Small intestine (tissue), 7 donors: ENCODE data around the gene SULT4A1. TPM values are rescaled to one million over a fixed set of nuclear protein-coding genes. Genes with fewer than 3 reads are reported as not detected.

ENCODE experiments used
- DNase-seq, 2 donors: peaks; one replicate each; pipeline versions ENCODE4 v3.0.0 to v3.0.0-alpha.2; 2013
- FAIRE-seq: peaks from 2 replicates; lab custom pipeline; 2012; peaks lifted over from hg19 to GRCh38; lab: Jason Lieb, UNC
- H3K27ac ChIP-seq, 3 donors: one replicate each; pipeline ENCODE4 v1.5.1; 2013; ENCODE audit warnings: low read length in 2 of 3, mild to moderate bottlenecking in 2 of 3, control low read depth in 1 of 3, inconsistent platforms in 1 of 3, low read depth in 1 of 3, moderate library complexity in 1 of 3
- H3K27me3 ChIP-seq, 3 donors: one replicate each; pipeline ENCODE4 v1.6.1; 2013; ENCODE audit warnings: low read length in 3 of 3, inconsistent platforms in 1 of 3; ENCODE audit not compliant: control insufficient read depth in 3 of 3, insufficient read depth in 3 of 3
- H3K36me3 ChIP-seq, 3 donors: one replicate each; pipeline ENCODE4 v1.6.1; 2013; ENCODE audit warnings: low read length in 3 of 3, inconsistent platforms in 1 of 3, low read depth in 1 of 3, mild to moderate bottlenecking in 1 of 3, moderate library complexity in 1 of 3; ENCODE audit not compliant: control insufficient read depth in 3 of 3, insufficient read depth in 2 of 3
- H3K4me1 ChIP-seq, 3 donors: one replicate each; pipeline ENCODE4 v1.6.1; 2013; ENCODE audit warnings: low read length in 2 of 3, inconsistent platforms in 1 of 3, low read depth in 1 of 3, mild to moderate bottlenecking in 1 of 3, moderate library complexity in 1 of 3; ENCODE audit not compliant: control insufficient read depth in 3 of 3, insufficient read depth in 2 of 3
- H3K4me3 ChIP-seq, 3 donors: one replicate each; pipeline ENCODE4 v1.5.1; 2013; ENCODE audit warnings: low read length in 3 of 3, control low read depth in 1 of 3, inconsistent platforms in 1 of 3, low read depth in 1 of 3, mild to moderate bottlenecking in 1 of 3, moderate library complexity in 1 of 3
- H3K9me3 ChIP-seq, 2 donors: one replicate each; pipeline ENCODE4 v1.6.1; 2013; ENCODE audit warnings: low read depth in 1 of 2, low read length in 1 of 2; ENCODE audit not compliant: control insufficient read depth in 2 of 2, insufficient read depth in 1 of 2
- WGBS, 3 donors: extraction: QIAGEN DNeasy Blood & Tissue Kit; methylation state at CpG; one replicate each; pipeline ENCODE4 v1.1.7; 2013; 5-methylcytosine and 5-hydroxymethylcytosine counted together
- polyA plus RNA-seq, 4 donors: library from polyadenylated mRNA; stranded (reverse) in 3 of 4; unstranded in 1 of 4; fragments of 200-250 nt in 3 of 4; fragments of 120-200 nt in 1 of 4; gene quantifications; one replicate each; pipeline versions ENCODE4 v1.2.1 to v1.2.3, GENCODE V29; 2013
- donor health status: healthy with polysubstance abuse.
- donor health status: control.
- donor health status: control.
- donor health status: Bipolar disorder and iron deficiency.
- donor health status: healthy.

SULT4A1 gene
- polyA plus RNA-seq, 4 donors = 0.53 to 60.4 (median 17.9) TPM

DNA sequence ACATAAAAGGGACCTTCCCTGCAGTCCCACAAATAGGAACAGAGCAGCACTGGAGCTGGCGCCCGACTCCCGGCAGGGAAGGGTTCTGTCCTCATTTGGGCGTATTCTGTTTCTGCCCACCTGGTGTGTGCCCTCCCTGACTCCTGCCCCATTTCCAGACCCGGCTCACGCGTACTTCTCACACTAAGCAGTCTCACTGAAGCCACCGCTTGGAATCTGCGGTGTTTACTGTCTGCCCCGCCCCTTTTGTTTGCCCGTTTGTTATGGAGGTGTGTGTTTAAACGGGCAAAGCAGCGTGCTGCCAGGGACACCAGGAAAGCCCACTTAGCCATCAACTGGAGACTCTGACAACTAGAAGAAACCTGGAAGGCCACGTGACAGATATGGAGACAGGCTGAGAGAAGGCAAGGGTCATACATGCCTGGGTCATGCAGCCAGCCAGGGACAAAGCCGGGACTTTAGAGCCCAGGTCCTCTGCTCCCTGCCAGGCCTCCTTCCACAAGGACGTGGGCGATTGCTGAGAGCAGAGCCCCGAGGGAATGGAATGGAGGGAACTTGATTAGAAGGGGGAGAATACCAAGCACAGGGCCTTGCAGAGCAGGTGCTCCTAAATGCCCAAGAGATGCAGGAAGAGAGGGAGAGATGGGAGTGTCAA lies 41.5 kb downstream of the SULT4A1 start:
- Histone ChIP-seq H3K4me3 (no peak overlapping the region), H3K36me3 (no peaks in the 10 kb centered on the region), H3K9me3 (no peaks in the 10 kb centered on the region), H3K27ac (no peak overlapping the region), H3K4me1 (peaks cover 0 to 14% (median 0%) of the 10 kb centered on the region in 3 donors), H3K27me3 (peaks cover 0 to 3% (median 0%) of the 10 kb centered on the region in 3 donors)
- DNase-seq (peak; percentile 33), FAIRE-seq (no peak)
- WGBS, 3 donors = 13 to 53% (median 28%) methylated on average over 18 of the region's 18 CpGs

GRCh38 chr22:43819931-43820640 lies 42.2 kb downstream of the SULT4A1 start:
- Histone ChIP-seq H3K4me3 (no peak overlapping the region), H3K4me1 (peaks cover 0 to 14% (median 0%) of the 10 kb centered on the region in 3 donors), H3K27me3 (peaks cover 0 to 3% (median 0%) of the 10 kb centered on the region in 3 donors), H3K36me3 (peaks cover 0 to 2% (median 0%) of the 10 kb centered on the region in 3 donors), H3K27ac (no peak overlapping the region), H3K9me3 (no peaks in the 10 kb centered on the region)
- no peak for DNase-seq
- 42 to 84% (median 60%) methylated on average over 13 of the region's 13 CpGs for WGBS, 3 donors
- no peak for FAIRE-seq

GRCh38 chr22:43819421-43819921 lies 42.8 kb downstream of the SULT4A1 start:
- FAIRE-seq (no peak), DNase-seq (no peak)
- Histone ChIP-seq H3K4me1 (peaks cover 0 to 14% (median 0%) of the 10 kb centered on the region in 3 donors), H3K4me3 (no peak overlapping the region), H3K27me3 (peaks cover 0 to 3% (median 0%) of the 10 kb centered on the region in 3 donors), H3K9me3 (no peaks in the 10 kb centered on the region), H3K36me3 (peaks cover 0 to 2% (median 0%) of the 10 kb centered on the region in 3 donors), H3K27ac (no peak overlapping the region)
- 88 to 94% (median 92%) methylated on average over 12 of the region's 12 CpGs for WGBS, 3 donors

- Histone ChIP-seq H3K36me3 (peaks cover 0 to 2% (median 0%) of the 10 kb centered on the region in 3 donors), H3K9me3 (no peaks in the 10 kb centered on the region), H3K4me3 (no peak overlapping the region), H3K4me1 (peaks cover 0 to 14% (median 0%) of the 10 kb centered on the region in 3 donors), H3K27ac (no peak overlapping the region), H3K27me3 (peaks cover 0 to 3% (median 0%) of the 10 kb centered on the region in 3 donors)
- FAIRE-seq (no peak), DNase-seq (no peak)
- 88 to 95% (median 92%) methylated on average over 11 of the region's 11 CpGs for WGBS, 3 donors
Measured at GRCh38 chr22:43818981-43819380, 43.3 kb downstream of the SULT4A1 start.

DNA sequence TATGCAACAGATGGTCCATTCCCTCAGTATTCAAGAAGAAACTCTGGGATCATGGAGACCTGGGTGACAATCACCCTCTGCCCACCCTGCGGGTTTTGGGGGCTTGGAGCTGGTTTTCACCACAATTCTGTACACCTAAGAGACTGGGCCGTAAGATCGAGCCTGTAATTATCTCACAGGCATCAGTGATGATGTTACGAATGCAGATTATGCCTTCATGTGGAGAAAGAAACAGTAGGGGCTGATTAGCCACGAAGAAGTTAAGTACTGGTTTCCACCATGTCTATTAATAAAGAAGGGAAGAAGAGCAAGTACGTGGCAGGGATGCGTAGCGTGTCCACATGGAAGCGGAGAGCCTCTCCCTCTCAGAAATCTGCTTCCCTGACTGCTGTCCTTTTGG lies 44.9 kb downstream of the SULT4A1 start:
- WGBS, 3 donors = 92 to 95% (median 94%) methylated on average over 9 of the region's 9 CpGs
- FAIRE-seq (no peak), DNase-seq (no peak)
- Histone ChIP-seq H3K9me3 (no peaks in the 10 kb centered on the region), H3K4me3 (no peak overlapping the region), H3K4me1 (peaks cover 3 to 15% (median 8%) of the 10 kb centered on the region in 3 donors), H3K27ac (no peak overlapping the region), H3K36me3 (peaks cover 0 to 2% (median 0%) of the 10 kb centered on the region in 3 donors), H3K27me3 (peaks cover 0 to 3% (median 0%) of the 10 kb centered on the region in 3 donors)

DNA sequence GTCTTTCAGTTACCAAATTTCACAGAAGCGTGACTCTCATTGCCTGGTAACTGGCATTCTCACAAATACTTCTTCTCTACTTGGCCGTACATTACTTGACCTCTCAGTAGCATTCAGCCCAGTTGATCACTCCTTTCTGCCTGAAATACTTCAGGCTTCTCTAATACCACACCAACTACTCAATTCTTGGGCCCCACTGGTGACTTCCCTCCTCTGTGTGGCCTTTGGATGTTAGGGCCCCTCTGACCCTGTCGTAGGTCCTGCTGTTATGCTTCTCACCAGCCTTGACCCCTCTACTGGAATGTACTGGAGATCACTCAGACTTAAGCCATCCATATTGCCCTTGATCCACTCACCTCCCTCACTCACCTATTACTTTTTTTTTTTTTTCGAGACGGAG lies 48.0 kb downstream of the SULT4A1 start:
- peaks cover 0 to 2% (median 0%) of the 10 kb centered on the region in 3 donors for H3K36me3 ChIP-seq
- FAIRE-seq (no peak), DNase-seq (no peak)
- no peaks in the 10 kb centered on the region for H3K27me3 ChIP-seq
- H3K4me3 ChIP-seq = no peak overlapping the region
- no peaks in the 10 kb centered on the region for H3K9me3 ChIP-seq
- H3K27ac ChIP-seq = no peak overlapping the region
- H3K4me1 ChIP-seq = peaks cover 3 to 12% (median 6%) of the 10 kb centered on the region in 3 donors
- WGBS, 3 donors = 97 to 99% (median 98%) methylated on average over 5 of the region's 5 CpGs

- Histone ChIP-seq H3K27me3 (no peaks in the 10 kb centered on the region), H3K4me1 (peaks cover 3 to 12% (median 6%) of the 10 kb centered on the region in 3 donors), H3K9me3 (no peaks in the 10 kb centered on the region), H3K4me3 (peak overlapping the region; percentile 83 to 93 (median 87)), H3K27ac (peak overlapping the region in 1 of 3 donors; percentile 76), H3K36me3 (peaks cover 0 to 2% (median 0%) of the 10 kb centered on the region in 3 donors)
- FAIRE-seq (no peak), DNase-seq (no peak)
- 13 to 19% (median 14%) methylated on average over 6 of the region's 6 CpGs for WGBS, 3 donors
Measured at GRCh38 chr22:43812890-43813289, 49.4 kb downstream of the SULT4A1 start.

- Histone ChIP-seq H3K36me3 (peaks cover 0 to 2% (median 0%) of the 10 kb centered on the region in 3 donors), H3K27me3 (no peaks in the 10 kb centered on the region), H3K4me1 (peaks cover 3 to 12% (median 6%) of the 10 kb centered on the region in 3 donors), H3K27ac (peak within 1 kb of the TSS; percentile 53 to 76 (median 65)), H3K4me3 (peak within 1 kb of the TSS; percentile 83 to 93 (median 87)), H3K9me3 (no peaks in the 10 kb centered on the region)
- FAIRE-seq (no peak), DNase-seq (peak; percentile 94 to 98)
- WGBS, 3 donors = 1% methylated on average over 51 to 55 of the region's 55 CpGs
Measured at GRCh38 chr22:43812149-43812842, 50.0 kb downstream of the SULT4A1 start, which contains the start of gene EFCAB6. EFCAB6 (minus strand) TSS chr22:43812305; CDS start chr22:43782318, 29,987 bp downstream.
